Ectodermal cell (in vitro differentiated cells): ENCODE measurements around the gene PPP1R13B.
A peak's percentile ranks its signal among the peaks of the same experiment; 100 is the strongest.

Experiments
- H3K27ac ChIP-seq: 2 replicates; pipeline ENCODE4 v1.7.0; 2013; ENCODE audit warnings: mild to moderate bottlenecking, low read depth, low read length; ENCODE audit not compliant: insufficient read depth, poor library complexity, severe bottlenecking
- H3K27me3 ChIP-seq: 2 replicates; pipeline ENCODE4 v1.7.0; 2013; ENCODE audit warnings: mild to moderate bottlenecking, low read length; ENCODE audit not compliant: insufficient read depth, control insufficient read depth, poor library complexity, severe bottlenecking
- H3K36me3 ChIP-seq: one replicate; pipeline ENCODE4 v1.7.0; 2013; ENCODE audit warnings: low read length; ENCODE audit not compliant: control insufficient read depth, insufficient read depth
- H3K4me1 ChIP-seq: one replicate; pipeline ENCODE4 v1.7.0; 2013; ENCODE audit warnings: low read length; ENCODE audit not compliant: control insufficient read depth, insufficient read depth
- H3K4me3 ChIP-seq: 2 replicates; pipeline ENCODE4 v1.7.0; 2013; ENCODE audit warnings: low read depth, low read length, control low read depth; ENCODE audit not compliant: insufficient read depth
- H3K9me3 ChIP-seq: 2 replicates; pipeline ENCODE4 v1.7.0; 2013; ENCODE audit warnings: mild to moderate bottlenecking, low read length, moderate library complexity; ENCODE audit not compliant: control insufficient read depth
- WGBS, 2 experiments: methylation state at CpG; one replicate each; pipeline ENCODE4 v1.1.7; 2013; ENCODE audit warnings: missing lambda C conversion rate in 2 of 2; 5-methylcytosine and 5-hydroxymethylcytosine counted together

The PPP1R13B gene

GRCh38 chr14:103699901-103700752 is 147.2 kb downstream of the PPP1R13B start:
- Histone ChIP-seq H3K4me1 (peaks cover 3% of the 10 kb centered on the region), H3K4me3 (no peak overlapping the region), H3K27ac (no peak overlapping the region), H3K36me3 (peaks cover 32% of the 10 kb centered on the region), H3K27me3 (no peaks in the 10 kb centered on the region), H3K9me3 (no peaks in the 10 kb centered on the region)
- WGBS, 2 experiments, result 94% methylated on average over 25 of the region's 25 CpGs

DNA sequence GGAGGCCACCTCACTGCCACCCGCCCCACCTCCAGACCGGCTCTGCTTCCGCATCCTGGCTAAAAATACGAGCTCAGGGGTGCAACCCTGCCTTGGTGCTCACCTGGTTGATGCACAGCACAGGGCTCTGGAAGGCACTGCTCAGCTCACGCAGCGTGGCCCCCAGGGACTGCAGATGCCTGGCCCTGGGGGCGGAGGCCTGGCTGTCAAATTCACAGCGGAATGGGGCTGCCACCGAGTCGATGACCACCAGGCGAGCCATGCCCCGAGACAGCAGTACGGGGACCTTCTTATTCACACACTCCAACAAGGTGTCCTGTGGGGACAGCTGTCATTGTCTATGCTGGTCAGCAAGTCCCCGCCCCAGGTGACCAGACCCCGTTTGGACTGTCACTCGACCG is 148.1 kb downstream of the PPP1R13B start:
- Histone ChIP-seq H3K4me1 (peaks cover 3% of the 10 kb centered on the region), H3K9me3 (no peaks in the 10 kb centered on the region), H3K4me3 (no peak overlapping the region), H3K27me3 (no peaks in the 10 kb centered on the region), H3K27ac (no peak overlapping the region), H3K36me3 (peaks cover 32% of the 10 kb centered on the region)
- WGBS, 2 experiments, result 94% methylated on average over 17 of the region's 17 CpGs

DNA sequence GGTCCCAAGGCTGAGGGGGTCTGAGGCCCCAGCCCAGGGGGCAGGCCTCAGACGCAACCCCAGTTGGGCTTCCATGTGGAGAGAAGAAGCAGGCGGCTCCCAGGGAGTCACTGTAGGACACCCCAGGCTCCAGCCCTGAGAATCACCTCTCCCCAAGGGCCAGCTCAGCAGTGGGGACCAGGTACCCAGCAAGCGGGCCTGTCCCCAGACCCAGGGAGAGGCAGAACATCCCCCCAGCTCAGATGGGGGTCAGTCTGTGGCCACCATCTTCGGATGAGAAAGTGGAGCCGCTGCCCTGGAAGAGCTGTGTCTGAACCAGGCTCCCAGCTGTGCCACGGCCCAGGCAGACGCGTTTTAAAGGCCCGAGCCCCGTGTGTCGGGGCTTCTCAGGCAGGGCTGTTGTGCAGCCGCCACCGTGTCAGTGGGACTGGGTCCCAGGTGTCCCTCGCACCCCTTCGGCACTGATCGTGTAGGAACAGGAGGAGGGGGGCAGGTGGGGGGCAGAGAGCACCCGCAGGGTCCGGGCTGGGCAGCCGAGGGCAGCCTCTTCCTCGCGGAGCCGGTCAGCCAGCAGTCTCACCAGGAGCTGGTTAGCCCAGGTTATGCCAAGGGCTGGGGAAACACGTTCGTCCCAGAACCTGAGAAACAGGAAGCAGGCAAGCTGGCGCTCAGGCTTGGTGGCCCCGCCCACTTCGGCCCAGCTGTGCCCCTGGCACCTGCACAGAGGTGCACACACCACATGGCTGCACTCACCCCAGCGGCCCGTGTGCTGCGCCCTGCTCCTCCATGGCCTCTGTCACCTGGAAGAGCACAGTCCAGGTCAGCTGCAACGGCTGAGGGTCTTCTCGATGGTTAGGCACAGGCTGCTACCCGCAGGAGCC is 148.8 kb downstream of the PPP1R13B start:
- Histone ChIP-seq H3K36me3 (peaks cover 29% of the 10 kb centered on the region), H3K27ac (peak overlapping the region; percentile 36), H3K27me3 (no peaks in the 10 kb centered on the region), H3K9me3 (no peaks in the 10 kb centered on the region), H3K4me1 (peaks cover 3% of the 10 kb centered on the region), H3K4me3 (no peak overlapping the region)
- 94% methylated on average over 33 of the region's 33 CpGs for WGBS, 2 experiments

DNA sequence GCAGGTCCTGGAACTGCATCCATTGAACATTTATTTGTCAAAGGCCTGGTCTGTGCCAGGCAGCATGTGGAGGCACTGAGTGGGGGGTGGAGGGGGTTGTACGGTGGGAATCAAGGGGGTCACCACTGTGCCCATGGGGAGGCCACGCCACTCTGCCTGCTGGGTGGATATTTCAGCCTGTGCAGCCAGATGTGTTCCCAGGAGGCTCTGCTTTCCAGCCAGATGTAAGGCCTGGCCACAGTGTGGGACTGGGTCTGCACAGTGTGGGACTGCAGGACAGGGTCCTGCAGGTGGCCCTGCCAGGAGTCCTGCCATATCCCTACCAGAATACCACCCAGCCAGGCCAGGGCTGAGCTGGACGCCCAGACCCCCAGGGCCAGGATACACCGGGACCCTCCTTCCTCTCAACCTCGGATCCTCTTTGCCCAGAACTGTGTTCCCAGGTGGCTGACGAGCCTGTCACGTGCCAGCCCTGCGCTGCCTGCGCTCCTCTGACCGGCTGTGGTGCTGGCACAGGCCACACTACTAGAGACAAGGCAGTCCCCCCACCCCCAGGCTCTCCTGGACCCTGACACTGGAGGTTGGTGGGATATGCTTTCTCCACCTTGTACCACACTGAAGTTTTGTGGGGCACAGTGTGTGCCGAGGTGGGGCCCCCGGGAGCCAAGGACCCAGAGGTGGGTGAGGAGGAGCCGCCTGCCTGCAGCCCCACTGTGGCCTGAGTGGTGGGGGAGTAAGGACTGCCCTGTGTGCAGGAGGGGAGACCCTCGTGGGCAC is 149.6 kb downstream of the PPP1R13B start:
- H3K9me3 ChIP-seq, result no peaks in the 10 kb centered on the region
- no peak overlapping the region for H3K27ac ChIP-seq
- WGBS, 2 experiments, result 94% methylated on average over 14 of the region's 14 CpGs
- H3K36me3 ChIP-seq, result peaks cover 28% of the 10 kb centered on the region
- H3K27me3 ChIP-seq, result no peaks in the 10 kb centered on the region
- H3K4me3 ChIP-seq, result no peak overlapping the region
- peaks cover 3% of the 10 kb centered on the region for H3K4me1 ChIP-seq

GRCh38 chr14:103697206-103697602 is 150.2 kb downstream of the PPP1R13B start:
- Histone ChIP-seq H3K27ac (peak overlapping the region; percentile 36), H3K4me3 (no peak overlapping the region), H3K27me3 (no peaks in the 10 kb centered on the region), H3K4me1 (peaks cover 3% of the 10 kb centered on the region), H3K9me3 (no peaks in the 10 kb centered on the region), H3K36me3 (peaks cover 28% of the 10 kb centered on the region)
- WGBS, 2 experiments, result 86 to 92% methylated on average over 3 of the region's 3 CpGs

- WGBS, 2 experiments, result 83% methylated on average over 16 of the region's 17 CpGs
- H3K27ac ChIP-seq, result peak overlapping the region; percentile 36
- peaks cover 3% of the 10 kb centered on the region for H3K4me1 ChIP-seq
- no peaks in the 10 kb centered on the region for H3K9me3 ChIP-seq
- H3K27me3 ChIP-seq, result no peaks in the 10 kb centered on the region
- no peak overlapping the region for H3K4me3 ChIP-seq
- H3K36me3 ChIP-seq, result peaks cover 28% of the 10 kb centered on the region
Measured at GRCh38 chr14:103696466-103697071, 150.8 kb downstream of the PPP1R13B start.

DNA sequence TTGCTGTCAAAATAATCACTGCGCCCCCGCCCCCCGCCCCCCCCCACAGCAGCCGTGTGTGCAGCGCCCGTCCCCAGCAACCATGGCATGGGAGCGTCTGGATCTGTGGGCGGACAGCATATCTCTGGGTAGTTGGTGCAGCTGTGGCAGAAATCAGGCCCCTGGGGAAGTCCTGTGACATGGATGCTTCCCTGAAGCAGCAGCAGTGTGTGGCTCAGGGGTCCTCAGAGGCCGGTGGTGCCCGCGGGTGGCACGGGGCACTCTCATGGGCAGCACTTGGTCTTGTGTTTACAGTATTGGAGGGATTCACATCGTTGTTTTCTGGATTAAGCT is 151.3 kb downstream of the PPP1R13B start:
- Histone ChIP-seq H3K36me3 (peaks cover 28% of the 10 kb centered on the region), H3K4me3 (no peak overlapping the region), H3K27ac (no peak overlapping the region), H3K4me1 (peaks cover 3% of the 10 kb centered on the region), H3K9me3 (no peaks in the 10 kb centered on the region), H3K27me3 (no peaks in the 10 kb centered on the region)
- 87 to 93% methylated on average over 10 to 13 of the region's 13 CpGs for WGBS, 2 experiments

GRCh38 chr14:103695296-103696069 is 151.9 kb downstream of the PPP1R13B start:
- no peaks in the 10 kb centered on the region for H3K27me3 ChIP-seq

GRCh38 chr14:103694572-103695026 is 152.8 kb downstream of the PPP1R13B start:
- H3K36me3 ChIP-seq, result peaks cover 15% of the 10 kb centered on the region
- no peak overlapping the region for H3K27ac ChIP-seq
- 92 to 95% methylated on average over 20 of the region's 20 CpGs for WGBS, 2 experiments

More at GRCh38 chr14:103695296-103696069, 151.9 kb downstream of the PPP1R13B start:
- 93% methylated on average over 14 of the region's 14 CpGs for WGBS, 2 experiments
- Histone ChIP-seq H3K4me1 (peaks cover 3% of the 10 kb centered on the region), H3K36me3 (peaks cover 23% of the 10 kb centered on the region), H3K4me3 (no peak overlapping the region), H3K9me3 (no peaks in the 10 kb centered on the region), H3K27ac (no peak overlapping the region)

More at GRCh38 chr14:103694572-103695026, 152.8 kb downstream of the PPP1R13B start:
- H3K27me3 ChIP-seq, result no peaks in the 10 kb centered on the region
- peaks cover 3% of the 10 kb centered on the region for H3K4me1 ChIP-seq
- H3K4me3 ChIP-seq, result no peak overlapping the region
- no peaks in the 10 kb centered on the region for H3K9me3 ChIP-seq
